G401 (cell line): ENCODE measurements around the gene ZNF227. TPM values are rescaled to one million over a fixed set of nuclear protein-coding genes. Genes with fewer than 3 reads are reported as not detected.
"Not testable (repeated sequence)": the region's sequence is repeated elsewhere in the genome, so short reads cannot be mapped to it uniquely, and the experiment has no call there.

Experiments used
- DNase-seq: peaks from one replicate; pipeline ENCODE4 v3.0.0-alpha.2; 2015; ENCODE audit warnings: low spot score
- in situ Hi-C: cut with HindIII; loops from 2 replicates; pipeline ENCODE4 v1.10.0; 2016; ENCODE audit warnings: low sequenced_read_pairs, mixed read lengths
- total RNA-seq: library from RNA; depleted of rRNA; stranded (reverse); fragments of >200 nt; shearing (Covaris generic); gene quantifications from 2 replicates; pipeline ENCODE4 v1.2.3, GENCODE V29; 2014; rRNA removed

ZNF227 gene
- total RNA-seq: 12.1 and 15.1 TPM in 2 replicates

DNA sequence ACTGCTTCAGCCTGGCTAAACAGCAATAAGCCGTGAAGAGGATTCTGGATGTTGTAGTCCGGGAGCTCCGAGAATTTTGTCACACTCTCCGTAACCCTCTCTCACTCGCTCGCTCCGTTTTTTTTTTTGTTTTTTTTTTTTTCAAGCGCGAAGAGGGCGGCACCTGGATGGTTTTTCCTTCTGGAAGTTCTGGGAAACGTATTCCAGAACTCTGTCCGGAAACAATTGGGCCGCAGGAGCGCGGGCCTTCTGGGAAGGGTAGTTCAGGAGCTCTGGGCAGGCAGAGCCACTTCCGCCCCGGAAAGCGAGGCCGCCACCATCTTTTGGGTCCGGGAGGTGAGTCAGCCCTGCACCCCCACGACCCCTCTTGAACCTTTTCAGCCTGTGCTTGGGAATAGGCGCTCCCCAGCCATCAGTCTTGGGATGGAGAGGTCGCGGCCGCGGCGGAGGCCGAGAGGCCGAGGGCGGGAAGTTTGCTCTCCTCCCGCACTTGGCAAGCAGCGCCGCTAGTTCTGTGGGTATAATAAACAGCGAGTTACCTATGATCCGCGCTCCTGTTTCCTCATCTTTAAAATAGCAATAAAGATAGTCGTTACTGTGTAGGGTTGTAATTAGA, at the start of gene ZNF227:
Gene ZNF227, plus strand, starts transcription at position 283 of the 616 bp plus-strand sequence. CDS start 5,261 bp downstream, outside the sequence.
- peak; percentile 98 for DNase-seq
- in situ Hi-C loops: no loop called here

DNA sequence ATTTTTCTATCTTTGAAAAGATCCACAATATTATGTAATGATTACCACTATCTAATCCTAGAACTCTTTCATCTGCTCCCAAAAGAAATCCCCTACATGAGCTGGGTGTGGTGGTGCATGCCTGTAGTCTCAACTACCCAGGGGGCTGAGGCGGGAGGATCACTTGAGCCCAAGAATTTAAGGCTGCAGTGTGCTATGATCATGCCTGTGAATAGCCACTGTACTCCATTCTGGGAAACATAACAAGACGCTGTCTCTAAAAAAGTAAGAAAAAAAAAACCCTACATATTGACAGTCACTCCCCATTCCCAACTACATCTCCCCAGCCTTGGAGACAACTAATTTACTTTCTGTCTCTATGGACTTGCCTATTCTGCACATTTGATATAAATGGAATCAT, 48.5 kb upstream of the ZNF227 start:
- in situ Hi-C loops: no loop called here
- DNase-seq: no peak

GRCh38 chr19:44164327-44164672, 48.0 kb upstream of the ZNF227 start:
- in situ Hi-C loops: no loop called here
- DNase-seq: no peak

- in situ Hi-C loops: no loop called here
- DNase-seq: peak; percentile 100
Measured at GRCh38 chr19:44164673-44165512, 47.4 kb upstream of the ZNF227 start, which contains the start of gene ZNF226. Gene ZNF226 (plus strand): TSS chr19:44165100. CDS start chr19:44170081, 4,981 bp downstream.

GRCh38 chr19:44170660-44171059, 41.7 kb upstream of the ZNF227 start:
- in situ Hi-C loops, DNase-seq: not testable (repeated sequence)

- DNase-seq: no peak
- in situ Hi-C loops: no loop called here
Measured at GRCh38 chr19:44176590-44176989, 35.7 kb upstream of the ZNF227 start.

DNA sequence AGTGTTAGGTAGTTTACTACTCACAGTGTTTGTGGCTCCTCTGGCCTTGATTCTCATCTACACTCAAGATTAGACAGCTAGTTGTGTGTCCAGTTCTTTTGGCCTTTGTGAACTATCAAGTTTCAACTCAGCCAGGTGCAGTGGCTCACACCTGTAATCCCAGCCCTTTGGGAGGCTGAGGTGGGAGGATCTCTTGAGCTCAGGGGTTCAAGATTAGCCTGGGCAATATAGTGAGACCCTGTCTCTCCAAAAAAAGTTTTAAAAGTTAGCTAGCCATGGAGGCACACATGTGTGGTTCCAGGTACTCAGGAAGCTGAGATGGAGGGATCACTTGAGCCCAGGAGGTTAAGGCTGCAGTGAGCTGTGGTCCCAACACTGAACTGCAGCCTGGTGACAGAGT, 31.4 kb upstream of the ZNF227 start:
- in situ Hi-C loops: no loop called here
- DNase-seq: no peak

DNA sequence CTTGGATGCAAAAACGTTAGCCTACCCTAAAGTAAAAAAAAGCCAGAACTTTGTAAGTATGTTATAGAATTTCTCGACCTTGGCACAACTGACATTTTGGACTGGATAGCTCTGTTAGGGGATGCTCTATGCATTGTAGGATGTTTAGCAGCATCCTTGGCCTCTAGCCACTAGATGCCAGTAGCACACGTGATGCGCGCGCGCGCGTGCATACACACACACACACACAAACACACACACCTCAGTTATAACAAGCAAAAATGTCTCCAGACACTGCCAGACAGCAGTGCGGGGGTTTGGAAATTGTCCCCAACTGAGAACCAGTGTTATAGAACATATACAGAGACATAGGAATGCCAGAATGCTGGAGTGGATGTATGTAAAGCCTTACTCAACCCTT, 30.2 kb upstream of the ZNF227 start:
- DNase-seq: no peak
- in situ Hi-C loops: no loop called here

GRCh38 chr19:44190020-44190419, 22.3 kb upstream of the ZNF227 start:
- DNase-seq: no peak
- in situ Hi-C loops: no loop called here

- in situ Hi-C loops: no loop called here
- DNase-seq: no peak
Measured at GRCh38 chr19:44192127-44192526, 20.2 kb upstream of the ZNF227 start.

DNA sequence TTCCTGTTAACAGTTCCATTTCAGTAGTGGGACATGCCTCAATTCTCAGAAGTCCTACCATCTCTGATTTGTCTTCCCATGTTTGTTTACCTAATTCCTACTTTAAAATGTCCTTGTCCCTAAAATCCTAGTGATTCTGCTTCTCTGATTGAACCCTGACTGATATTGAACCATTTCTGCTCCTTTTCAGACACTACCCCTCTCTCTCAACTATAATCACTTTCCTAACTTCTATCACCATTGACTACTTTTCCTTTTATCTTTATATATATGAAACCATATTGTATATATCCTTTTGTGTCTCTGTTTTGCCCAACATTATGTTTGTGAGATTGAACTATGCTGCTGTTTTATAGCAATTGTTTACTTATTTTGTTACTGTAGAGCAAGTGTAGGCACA, 15.6 kb upstream of the ZNF227 start:
- in situ Hi-C loops: no loop called here

GRCh38 chr19:44202470-44202869, 9.9 kb upstream of the ZNF227 start:
- in situ Hi-C loops: no loop called here
- DNase-seq: no peak

More for the DNA sequence above, 15.6 kb upstream of the ZNF227 start:
- no peak for DNase-seq

- in situ Hi-C loops: no loop called here
Measured at GRCh38 chr19:44202974-44203373, 9.4 kb upstream of the ZNF227 start.

GRCh38 chr19:44203877-44204276, 8.5 kb upstream of the ZNF227 start:
- DNase-seq, in situ Hi-C loops: not testable (repeated sequence)

More at GRCh38 chr19:44202974-44203373, 9.4 kb upstream of the ZNF227 start:
- DNase-seq: no peak

- in situ Hi-C loops: no loop called here
- no peak for DNase-seq
Measured at GRCh38 chr19:44204772-44205171, 7.6 kb upstream of the ZNF227 start.

DNA sequence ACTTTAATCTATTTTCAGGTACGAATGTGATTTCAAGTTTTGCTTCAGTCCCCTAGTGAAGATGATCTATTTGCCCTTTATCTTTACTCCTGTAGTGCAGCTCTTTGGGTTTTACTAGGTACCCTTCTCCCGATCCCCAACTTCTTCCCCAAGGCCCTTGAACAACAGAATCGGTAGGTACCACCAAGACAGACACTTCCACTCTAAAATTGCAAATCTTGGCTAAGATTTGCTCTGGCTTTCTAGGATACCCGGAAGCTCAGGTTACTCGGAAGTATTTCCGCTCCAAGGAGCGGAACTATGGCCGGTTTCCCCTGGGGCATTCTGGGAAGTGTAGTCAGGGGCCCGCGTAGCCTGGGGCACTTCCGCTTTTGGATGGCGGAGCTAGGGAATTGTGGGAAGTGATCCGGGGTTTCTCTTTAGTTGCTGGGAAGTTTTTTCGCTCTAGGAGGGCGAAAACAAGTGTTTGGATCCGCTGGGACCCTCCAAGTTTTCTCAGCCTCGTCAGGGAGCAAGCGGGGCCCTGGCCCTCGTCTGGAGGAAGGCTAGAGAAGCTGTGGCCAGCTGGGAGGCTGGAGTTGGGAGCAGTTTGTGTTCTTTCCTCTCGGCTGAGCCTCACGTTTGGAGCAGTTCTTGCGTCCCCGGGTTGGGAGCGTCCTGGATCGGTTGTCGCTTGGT, 5.1 kb upstream of the ZNF227 start:
- in situ Hi-C loops: no loop called here
- peak; percentile 95 for DNase-seq

GRCh38 chr19:44212866-44213346, 574 bp downstream of the ZNF227 start:
- DNase-seq: no peak
- in situ Hi-C loops: no loop called here

- in situ Hi-C loops: not testable (repeated sequence)
Measured at GRCh38 chr19:44219926-44220325, 7.6 kb downstream of the ZNF227 start.

GRCh38 chr19:44220761-44221160, 8.4 kb downstream of the ZNF227 start:
- in situ Hi-C loops, DNase-seq: not testable (repeated sequence)

More at GRCh38 chr19:44219926-44220325, 7.6 kb downstream of the ZNF227 start:
- not testable (repeated sequence) for DNase-seq

DNA sequence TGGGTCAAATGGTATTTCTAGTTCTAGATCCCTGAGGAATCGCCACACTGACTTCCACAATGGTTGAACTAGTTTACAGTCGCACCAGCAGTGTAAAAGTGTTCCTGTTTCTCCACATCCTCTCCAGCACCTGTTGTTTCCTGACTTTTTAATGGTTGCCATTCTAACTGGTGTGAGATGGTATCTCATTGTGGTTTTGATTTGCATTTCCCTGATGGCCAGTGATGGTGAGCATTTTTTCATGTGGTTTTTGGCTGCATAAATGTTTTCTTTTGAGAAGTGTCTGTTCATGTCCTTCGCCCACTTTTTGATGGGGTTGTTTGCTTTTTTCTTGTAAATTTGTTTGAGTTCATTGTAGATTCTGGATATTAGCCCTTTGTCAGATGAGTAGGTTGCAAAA, 9.0 kb downstream of the ZNF227 start:
- DNase-seq, in situ Hi-C loops: not testable (repeated sequence)
